Camera-type eye (tissue), 1 donor: Measurements from ENCODE around the gene ZNRF1. TPM values are rescaled to one million over a fixed set of nuclear protein-coding genes. Genes with fewer than 3 reads are reported as not detected.

Source experiments
- total RNA-seq: library from RNA; depleted of rRNA; stranded (reverse); fragments of >200 nt; gene quantifications from one replicate; pipeline ENCODE4 v1.2.3, GENCODE V29; 2014

Gene ZNRF1
- total RNA-seq, result 24.5 TPM

GRCh38 chr16:74998481-74999218 lies at the start of gene ZNRF1:
Gene ZNRF1 (plus strand): TSS chr16:74999024. CDS start chr16:74999672, 648 bp downstream.

DNA sequence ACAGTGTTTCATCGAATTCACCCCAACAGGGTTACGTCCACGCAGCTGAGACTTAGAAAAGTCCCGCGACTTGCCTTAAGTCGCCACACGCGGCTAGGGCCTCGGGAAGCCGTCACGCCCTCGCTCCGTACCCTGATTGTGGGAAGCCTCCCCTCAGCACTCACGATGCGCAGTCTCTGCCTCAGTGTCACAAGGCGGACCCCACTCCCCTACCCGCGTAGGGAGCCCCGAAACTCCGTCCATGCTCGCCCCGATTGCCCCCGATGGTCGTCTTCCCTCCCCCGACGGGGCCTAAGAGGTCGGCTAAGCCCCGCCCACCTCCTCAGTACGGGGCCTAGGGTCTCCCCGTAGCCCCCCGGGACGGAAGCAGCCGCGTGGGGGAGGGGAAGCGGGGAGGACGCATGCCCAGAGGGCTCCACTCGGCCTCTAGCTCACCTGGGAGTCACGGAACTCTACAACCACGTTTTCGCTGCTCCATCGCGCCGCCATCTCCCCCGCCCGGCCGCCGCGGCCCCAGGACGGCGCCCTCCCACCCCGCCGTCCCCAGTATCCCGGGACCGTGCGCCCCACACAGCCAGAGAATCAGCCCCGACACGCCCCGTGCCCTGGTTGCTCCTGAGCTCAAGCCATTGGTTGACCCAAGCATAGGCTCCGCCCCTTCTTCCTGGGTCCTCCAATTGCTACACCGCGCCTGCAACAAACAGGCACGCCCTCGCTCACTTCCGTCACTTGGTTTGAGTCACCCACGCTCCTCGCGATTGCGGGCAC lies 14.1 kb upstream of the ZNRF1 start, which contains the start of gene WDR59:
Gene WDR59 (minus strand): TSS at position 595 of the 768 bp plus-strand sequence. CDS start 106 bp downstream, at position 489.

GRCh38 chr16:75116081-75116910 lies 117.5 kb downstream of the ZNRF1 start, which contains the start of gene LDHD:
Gene LDHD (minus strand): TSS chr16:75116780. CDS start chr16:75116720, 60 bp downstream.

GRCh38 chr16:75148311-75149195 lies 149.7 kb downstream of the ZNRF1 start, which contains the start of gene ZFP1:
Gene ZFP1 (plus strand): TSS chr16:75148524. CDS start chr16:75152952, 4,428 bp downstream.

Other genes with a start within 250 kb of the ZNRF1 start
- gene FA2H, start 224.2 kb upstream of the ZNRF1 start, total RNA-seq, result 0.38 TPM
- gene WDR59, start 13.9 kb upstream of the ZNRF1 start, total RNA-seq, result 54.5 TPM
- 6.6 TPM for gene LDHD, start 117.8 kb downstream of the ZNRF1 start, total RNA-seq
- gene ZFP1, start 149.5 kb downstream of the ZNRF1 start, total RNA-seq, result 37.9 TPM
- gene CTRB2, start 208.1 kb downstream of the ZNRF1 start, total RNA-seq, result not detected
- not detected for gene CTRB1, start 220.0 kb downstream of the ZNRF1 start, total RNA-seq